AG09319 (cell line): ENCODE measurements around the gene DNAJC7.

ENCODE experiments used
- DNase-seq: peaks from one replicate; pipeline ENCODE4 v3.0.0-alpha.2; 2010; ENCODE audit warnings: low read depth; ENCODE audit errors: extremely low read depth
- CTCF ChIP-seq: IDR thresholded peaks from 2 replicates; pipeline ENCODE4 v1.5.1; 2011; ENCODE audit warnings: low read depth, mild to moderate bottlenecking, inconsistent platforms, low read length, moderate library complexity

The DNAJC7 gene

GRCh38 chr17:42009170-42009569 lies 8.1 kb downstream of the DNAJC7 start:
- no peak for DNase-seq
- TF ChIP-seq CTCF = no peak

GRCh38 chr17:42005166-42005565 lies 12.1 kb downstream of the DNAJC7 start:
- TF ChIP-seq CTCF = no peak
- no peak for DNase-seq

- no peak for TF ChIP-seq CTCF
- no peak for DNase-seq
Measured at GRCh38 chr17:42002792-42003301, 14.4 kb downstream of the DNAJC7 start.

- no peak for TF ChIP-seq CTCF
- no peak for DNase-seq
Measured at GRCh38 chr17:42002175-42002791, 15.0 kb downstream of the DNAJC7 start.

GRCh38 chr17:42001729-42002128 lies 15.5 kb downstream of the DNAJC7 start:
- no peak for TF ChIP-seq CTCF
- no peak for DNase-seq

GRCh38 chr17:42000413-42001133 lies 16.7 kb downstream of the DNAJC7 start:
- TF ChIP-seq CTCF = no peak
- no peak for DNase-seq

GRCh38 chr17:41998497-41998896 lies 18.7 kb downstream of the DNAJC7 start:
- no peak for TF ChIP-seq CTCF
- no peak for DNase-seq
